OCI-M1 (cell line): ENCODE results near the gene QARS1.

Experiments
- DNase-seq: peaks from one replicate; lab custom pipeline; 2025; lab: John Stamatoyannopoulos, UW

QARS1 gene

DNA sequence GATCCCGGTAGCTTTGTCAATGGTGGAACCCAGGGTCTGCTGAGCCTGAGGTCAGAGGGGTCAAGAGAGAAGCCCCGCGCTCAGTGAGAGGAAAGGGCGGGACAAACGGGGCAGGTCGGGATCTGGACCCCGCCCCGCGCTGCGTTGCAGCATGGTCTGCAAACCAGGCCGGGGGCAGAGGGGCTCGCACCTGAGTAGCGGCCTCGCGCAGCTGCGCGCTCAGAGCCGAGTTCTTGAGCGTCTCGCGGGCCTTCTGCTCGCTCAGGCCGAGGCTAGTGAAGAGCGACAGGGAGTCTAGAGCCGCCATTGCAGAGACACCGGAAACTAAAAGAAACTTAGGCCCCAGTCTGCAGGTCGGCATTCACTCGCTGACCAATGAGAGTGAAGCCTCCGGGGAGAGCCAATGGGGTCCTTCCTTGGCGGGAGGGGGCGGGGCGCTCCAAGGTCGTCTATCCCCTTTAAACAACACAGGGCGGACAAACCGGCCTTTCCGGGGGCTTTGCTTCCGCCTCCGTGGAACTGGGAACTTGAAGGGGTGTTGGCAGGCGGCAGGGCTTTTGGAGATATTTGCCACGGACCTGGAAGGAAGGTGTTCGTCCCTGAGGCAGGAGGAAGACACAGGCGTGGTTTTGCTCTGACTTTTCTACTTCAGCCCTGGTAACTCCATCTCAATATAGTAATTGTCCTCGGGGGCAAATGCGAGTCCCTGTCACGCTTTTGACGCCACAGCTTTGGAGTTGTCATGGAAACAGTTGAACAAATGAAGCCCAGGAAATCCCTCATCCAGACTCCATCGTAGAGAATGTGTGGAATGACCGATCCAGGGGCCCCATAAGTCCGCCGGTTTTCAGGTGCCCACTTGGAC is at the start of gene QARS1:
Gene QARS1, minus strand, starts transcription at position 331 of the 865 bp plus-strand sequence. Its CDS starts 24 bp downstream, at position 307.
- DNase-seq: peak; percentile 90

DNA sequence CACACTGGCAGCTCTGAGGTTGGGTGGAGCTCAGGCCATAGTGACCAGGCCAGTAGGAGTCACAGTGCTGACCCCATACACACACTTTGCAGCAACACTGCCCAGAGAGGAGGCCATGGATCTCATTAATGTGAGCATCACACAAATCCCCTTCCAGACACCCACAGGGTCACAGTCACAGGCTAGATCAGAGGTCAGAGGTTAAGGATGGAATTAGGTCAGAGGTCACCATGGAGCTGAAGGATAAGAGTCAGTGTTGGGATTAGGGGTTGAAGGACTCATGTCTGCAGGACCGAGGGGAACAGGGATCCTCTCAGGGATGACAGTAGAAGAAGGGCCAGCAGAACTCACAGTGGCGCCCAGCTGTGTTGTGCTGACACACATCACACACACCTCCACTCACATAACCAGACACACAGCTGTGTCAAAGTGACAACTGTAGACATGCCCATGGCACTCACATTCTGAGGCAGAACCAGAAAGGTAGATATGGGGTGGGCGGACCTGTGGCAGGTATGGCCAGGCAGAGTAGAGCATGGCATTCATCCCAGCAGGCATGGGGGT is 48.9 kb upstream of the QARS1 start:
- no peak for DNase-seq

DNA sequence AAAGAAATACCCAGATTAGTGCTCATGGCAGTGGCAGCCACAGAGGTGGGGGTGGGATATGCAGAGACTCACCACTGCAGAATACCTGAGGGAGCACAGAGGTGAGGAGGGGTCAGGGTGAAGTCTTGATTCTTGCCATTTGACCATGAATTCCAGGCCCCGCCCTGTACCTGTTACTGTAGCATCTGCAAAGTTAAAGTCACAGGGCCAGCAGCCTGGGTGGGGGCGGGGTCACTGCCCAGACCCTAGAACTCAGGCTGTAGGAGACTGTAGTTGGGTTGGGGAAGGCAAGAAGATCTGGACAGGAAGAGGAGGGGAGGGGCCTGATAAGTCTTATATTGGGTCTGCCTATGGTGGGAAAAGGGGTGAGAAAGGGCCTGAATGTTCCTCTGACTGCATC is 47.1 kb upstream of the QARS1 start:
- no peak for DNase-seq

DNA sequence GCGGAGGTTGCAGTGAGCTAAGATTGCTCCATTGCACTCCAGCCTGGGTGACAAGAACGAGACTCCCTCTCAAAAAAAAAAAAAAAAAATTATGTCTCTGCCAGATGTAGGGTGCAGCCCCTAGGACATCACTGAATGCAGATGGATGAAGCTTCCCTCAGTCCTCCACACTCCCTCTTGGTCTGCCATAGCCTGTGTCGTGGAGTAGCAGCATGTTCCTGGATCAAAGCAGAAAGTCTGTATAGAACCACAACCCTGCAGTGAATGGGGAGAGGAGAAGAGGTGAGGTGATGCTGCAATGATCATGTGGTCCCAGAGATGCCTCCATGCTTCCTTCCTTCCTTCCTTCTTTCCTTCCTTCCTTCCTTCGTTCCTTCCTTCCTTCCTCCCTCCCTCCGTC is 43.6 kb upstream of the QARS1 start:
- no peak for DNase-seq

DNA sequence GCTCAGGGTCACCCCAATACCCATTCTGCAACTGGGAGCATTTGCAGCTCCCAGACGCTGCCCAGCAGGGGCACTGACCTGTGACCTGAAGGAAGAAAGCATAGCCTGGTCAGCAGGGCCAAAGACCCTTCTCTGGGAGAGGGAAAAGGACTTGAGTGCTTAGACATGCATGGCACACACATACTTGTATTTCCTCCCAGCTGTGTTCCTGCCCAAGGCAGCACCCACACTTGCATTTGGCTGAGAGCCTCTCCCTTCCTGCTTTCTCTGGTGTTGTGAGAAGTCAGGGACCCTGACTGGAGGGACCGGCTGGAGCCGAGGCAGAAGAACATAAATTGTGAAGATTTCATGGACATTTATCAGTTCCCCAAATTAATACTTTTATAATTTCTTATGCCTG is 35.5 kb upstream of the QARS1 start:
- DNase-seq: no peak

DNA sequence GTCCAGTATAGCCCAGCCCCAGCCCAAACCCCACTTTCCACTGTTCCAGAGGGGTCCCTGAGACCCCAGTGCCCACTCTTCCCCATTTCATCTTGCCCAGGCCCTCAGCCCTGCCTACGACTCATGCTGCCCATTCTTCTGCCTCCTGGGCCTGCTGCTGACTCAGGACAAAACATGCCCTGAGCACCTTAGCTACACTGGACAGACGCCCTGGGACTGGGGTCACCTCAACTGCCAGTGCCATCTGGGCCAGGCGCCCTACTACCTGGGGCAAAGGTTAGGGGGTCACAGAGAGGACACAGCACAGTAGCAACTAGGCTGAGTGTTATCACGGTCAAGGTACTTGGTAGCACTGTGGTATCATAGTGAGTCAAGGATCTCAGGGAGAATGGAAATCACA is 30.9 kb upstream of the QARS1 start:
- DNase-seq: no peak

DNA sequence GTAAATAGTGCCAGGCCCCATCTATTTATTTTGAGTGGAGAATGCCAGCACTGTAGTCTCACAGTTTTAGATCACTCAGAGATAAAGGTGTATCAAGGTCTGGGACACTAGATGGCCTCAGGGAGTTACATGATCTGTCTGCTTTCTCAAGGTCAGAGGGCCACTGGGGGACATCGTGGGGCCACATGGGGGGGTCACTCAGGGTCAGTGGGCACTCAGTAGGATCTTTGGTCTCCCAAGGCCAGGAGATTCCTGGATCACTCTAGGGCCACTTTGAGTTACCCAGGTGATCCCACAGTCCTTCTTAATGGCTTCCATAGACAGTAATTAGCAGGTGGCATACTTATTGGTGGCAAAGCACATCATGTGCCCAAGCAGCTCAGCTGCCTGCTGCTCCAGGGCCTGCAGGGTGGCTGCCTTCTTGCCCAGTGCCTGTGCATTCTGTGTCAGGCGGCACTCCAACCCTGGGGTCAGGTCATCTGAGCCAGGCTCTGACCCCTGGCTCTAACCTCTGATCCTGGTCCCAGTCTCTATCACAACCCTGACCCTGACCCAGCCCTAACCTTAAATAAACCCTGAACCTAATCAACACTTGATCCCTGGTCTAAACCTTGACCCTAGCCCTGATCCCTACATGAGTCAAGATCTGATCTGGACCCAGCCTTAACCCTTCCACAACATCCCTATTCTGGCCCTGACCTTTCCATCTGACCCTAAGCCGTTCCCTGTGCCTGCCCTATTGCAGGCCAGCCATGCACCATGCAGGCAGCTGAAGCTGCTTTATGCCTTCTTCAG is 30.1 kb upstream of the QARS1 start:
- no peak for DNase-seq

DNA sequence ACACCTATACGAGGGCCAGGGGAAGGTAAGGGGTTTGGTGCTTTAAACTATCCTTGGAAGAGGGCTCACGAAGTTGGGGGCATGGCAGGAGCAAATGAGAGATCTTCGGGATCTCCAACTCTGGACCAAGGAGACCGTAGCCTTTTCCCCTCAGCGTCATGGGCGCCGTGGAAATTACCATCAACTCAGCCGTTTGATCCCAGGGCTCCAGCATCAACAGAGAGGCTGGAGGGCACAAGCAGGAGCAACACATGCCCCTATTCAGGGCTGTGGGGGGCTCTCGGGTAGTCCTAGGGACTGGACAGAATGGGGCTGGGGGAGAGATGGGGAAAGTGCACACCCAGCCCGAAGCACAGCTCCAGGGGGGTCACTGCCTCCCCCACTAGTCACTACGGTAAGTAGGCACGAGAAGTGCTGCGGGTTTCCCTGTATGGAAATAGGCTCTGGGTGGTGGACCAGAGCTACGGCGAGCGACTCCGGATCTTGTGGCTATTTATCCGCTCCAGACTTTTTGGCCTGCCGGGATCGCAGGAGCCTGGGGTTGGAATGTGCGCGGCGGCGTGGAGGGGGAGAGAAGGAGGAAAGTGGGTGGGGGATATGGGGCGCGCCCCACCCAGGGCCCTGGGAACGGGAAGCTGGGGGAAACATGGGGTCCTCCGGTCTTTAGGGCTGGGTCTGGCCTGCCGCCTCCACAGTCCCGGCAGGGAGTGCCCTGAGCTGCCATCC is 28.8 kb upstream of the QARS1 start:
- peak; percentile 49 for DNase-seq

DNA sequence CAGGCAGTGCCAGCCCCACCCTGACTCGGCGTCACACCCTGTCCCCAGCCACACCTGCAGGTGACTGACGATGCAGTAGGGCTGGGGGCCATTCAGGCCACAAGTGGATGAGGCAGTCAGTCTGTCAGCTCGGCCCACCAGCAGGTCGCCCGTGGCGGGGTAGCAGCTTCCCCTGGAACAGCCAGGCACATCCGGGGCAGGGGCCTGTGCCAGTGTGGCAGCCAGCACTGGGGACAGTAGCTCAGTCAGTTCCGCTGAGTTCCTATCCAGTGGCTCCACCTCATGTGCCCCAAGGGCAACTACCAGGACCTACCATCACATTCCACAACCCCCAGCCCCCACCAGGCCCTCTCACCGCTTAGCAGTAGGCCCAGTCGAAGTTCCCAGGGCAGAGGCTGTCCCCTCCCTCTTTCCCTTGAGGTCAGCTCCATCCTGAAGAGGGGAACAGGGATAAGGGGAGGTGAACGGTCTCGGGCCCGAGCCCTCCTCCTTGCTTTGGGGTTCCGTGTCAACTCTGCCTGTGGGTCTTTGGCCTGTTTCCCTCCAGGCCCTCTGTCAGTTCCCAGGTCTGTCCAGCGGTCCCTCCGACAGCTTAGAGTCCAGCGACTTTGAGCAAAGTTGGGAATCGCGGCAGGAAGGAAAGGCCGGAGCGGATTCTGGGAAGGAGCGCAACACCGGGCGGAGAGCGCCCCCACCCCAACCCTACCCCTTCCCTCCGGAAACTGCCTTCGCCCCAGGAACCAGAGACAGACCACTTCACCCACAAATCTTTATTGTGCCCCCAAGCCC is 28.1 kb upstream of the QARS1 start, which contains the start of gene LAMB2:
Gene LAMB2, minus strand, starts transcription at position 614 of the 789 bp plus-strand sequence. Its CDS starts 183 bp downstream, at position 431.
- DNase-seq: peak; percentile 10

DNA sequence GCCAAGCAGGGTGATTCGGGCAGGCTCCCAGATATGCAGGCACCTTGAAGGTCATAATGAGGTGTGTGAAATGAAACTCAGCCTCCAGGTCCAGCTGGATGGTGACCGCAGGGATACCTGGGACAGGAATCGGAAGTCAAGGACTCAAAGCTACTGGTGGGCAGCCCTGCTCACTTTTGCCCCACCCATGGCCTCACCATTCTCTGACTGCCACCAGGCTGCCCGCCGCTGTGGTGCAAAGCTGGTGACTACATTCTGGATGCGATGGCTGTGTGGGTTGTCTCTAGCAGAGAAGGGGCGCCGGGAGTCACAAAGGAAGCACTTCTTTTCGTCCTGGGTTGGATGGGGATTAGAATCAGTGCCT is 27.5 kb upstream of the QARS1 start:
- no peak for DNase-seq

DNA sequence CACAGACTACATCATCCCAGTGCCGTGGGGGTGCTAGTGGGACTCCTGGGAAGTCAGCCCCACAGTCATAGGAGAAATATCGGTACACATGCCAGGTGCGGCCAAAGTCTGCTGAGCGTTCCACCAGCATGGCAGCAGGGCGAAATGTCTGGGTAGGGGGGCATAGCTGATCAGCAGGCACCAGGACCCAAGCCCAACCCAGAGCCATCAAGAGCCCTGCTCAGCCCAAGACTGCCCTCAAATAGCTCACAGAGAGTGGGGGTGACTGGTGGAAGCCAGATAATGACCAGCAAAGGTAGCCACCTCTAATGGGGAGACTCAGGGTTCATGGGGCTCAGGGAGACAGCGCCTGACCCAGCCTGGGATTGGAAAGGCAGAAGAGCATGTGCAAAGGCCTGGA is 27.0 kb upstream of the QARS1 start:
- no peak for DNase-seq

DNA sequence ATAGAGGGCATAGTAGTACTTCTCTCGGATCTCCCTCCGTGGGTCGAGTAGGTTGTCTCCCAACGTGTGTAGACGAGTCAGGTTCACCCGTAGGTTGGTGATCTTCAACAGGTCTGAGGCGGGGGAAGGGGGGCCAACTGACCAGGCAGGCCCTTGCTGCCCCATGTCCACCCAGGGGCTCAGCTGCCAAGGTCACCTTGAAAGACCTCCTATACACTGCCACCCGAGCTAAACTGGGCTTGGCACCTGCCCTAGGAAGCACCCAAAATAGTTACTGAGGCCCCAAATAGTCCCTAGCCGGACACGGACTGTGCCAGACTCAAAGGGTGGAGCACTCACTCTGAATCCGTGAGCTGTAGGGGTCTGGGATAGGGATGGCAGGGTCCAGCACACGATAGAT is 26.5 kb upstream of the QARS1 start:
- no peak for DNase-seq

DNA sequence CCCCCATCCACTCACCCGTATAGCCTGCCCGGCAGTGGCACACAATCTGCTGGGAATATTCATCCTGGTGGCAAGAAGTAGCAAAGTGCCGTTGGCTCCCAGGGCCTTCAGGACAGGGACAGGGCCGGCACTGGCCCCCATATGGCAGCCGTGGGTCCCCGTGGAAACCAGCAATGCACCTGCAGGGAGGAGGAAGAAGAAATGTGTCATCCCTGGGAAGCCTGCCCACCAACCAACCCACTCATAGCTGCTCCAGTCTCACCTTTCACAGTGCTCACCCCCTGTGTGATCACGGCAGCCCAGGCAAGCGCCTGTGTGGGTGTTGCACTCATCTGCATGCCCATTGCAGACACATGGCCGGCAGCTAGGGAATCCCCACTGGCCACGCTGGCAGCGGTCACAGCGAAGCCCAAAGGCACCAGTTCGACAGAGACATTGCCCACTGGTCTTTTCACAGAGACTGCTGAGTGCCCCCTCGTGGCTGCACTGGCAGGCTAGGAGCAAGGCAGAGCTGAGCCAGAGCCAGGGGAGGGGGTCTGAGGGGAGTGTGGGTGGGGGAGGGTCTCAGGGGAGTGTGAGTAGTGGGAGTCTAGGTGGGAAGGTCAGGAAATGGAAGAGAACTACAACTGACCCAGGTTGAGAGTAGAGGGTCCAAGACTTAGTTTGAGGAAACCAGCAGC is 20.6 kb upstream of the QARS1 start:
- DNase-seq: no peak

DNA sequence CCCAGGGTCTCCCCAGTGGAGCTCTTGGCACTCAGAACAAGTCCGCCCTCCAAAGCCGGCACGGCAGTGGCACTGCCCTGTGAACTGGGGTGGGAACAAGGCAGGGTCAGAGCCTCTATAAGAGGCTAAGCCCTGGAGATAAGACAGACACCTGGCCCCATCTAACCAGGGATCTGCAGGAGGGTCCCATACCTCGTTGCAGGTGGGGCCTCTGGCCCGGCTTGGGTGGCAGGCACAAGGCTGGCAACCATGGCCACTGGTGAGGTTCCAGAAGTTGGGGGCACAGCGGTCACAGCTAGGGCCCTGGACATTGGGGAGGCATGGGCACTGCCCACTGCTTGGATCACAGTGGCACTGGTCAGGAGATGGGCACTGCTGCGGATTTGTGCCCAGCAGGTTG is 19.6 kb upstream of the QARS1 start:
- no peak for DNase-seq

DNA sequence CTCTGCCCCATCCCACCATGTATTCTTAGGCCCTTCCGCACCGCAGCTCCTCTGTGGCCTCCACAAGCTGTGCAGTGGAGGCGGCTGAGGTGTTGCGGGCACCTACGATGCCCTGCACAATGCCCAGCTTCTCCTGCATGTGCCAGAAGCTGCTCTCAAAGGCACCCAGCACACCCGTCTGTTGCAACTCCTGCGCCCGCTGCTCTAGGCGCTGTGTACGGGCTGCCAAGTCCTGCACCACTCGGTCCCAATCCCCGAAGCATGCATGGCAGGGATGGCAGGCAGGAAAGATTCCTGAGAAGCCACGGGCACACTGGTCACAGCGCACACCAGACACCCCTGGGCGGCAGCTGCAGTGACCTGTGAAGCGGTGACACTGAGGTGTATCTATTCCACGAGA is 19.1 kb upstream of the QARS1 start:
- no peak for DNase-seq

DNA sequence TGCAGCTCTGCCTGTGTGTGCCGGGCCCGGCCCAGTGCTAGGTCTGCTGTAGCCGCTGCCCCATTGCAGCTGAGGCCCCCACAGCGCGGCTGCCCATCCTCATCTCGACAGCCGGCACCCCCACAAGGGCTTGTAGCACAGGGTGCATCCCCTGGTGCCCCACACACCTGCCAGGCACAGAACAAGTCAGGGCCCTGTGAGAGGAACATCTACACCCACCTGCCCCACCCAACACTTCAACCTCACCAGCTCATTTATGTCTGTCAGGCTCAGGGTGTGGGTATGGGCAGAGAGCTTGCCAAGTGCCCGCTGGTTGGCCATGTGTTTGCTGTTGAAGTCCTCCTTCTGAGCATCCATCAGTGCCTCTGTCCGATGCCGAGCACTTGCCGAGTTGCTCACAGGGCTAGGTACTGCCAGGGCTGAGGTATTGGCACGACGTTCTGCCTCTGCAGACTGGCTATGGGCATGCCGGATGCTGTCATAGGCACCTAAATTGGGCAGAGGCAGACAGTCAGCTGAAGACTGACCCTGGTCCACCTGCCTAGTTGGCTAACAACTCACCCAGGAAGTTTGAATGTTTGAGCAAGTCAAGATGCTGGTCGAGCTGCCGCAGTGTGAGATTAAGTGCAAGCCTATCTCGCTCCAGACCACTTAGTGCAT is 18.5 kb upstream of the QARS1 start:
- DNase-seq: no peak

DNA sequence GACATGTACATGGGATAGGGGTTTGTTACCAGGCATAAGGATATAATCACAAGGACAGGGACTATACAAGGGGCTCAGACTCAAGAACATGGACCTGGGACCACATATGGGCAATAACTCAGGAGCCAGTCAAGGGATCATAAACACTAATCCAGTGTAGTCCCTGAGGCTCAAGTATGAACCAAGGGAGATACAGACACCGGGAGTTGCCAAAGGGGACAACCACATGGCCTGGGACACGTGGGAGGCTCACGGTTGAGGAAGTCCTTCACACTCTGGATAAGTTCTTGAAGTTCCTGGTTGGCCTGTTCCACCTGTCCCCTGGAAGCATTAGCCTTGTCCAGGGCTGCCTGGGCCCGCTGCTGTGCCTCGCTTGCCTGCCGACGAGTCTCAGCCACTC is 17.9 kb upstream of the QARS1 start:
- DNase-seq: no peak

DNA sequence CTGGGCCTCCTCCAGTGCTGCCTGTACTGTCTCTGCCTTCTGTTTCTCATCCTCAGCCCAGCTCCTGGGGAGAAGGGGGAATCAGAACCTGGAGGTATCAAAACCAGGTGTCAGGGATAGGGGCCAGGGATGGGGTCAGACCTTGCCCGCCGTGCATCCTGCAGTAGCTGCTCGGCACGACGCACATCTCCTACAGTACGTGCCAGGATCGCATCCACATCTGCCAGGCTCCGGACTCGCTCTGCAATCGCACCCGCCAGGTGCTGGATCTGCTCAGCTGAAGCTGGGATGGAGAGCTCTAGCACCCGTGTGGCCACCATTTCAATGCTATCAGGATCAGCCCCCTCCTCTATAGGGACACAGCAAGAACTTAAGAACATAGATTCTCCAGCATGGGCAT is 17.5 kb upstream of the QARS1 start:
- no peak for DNase-seq

DNA sequence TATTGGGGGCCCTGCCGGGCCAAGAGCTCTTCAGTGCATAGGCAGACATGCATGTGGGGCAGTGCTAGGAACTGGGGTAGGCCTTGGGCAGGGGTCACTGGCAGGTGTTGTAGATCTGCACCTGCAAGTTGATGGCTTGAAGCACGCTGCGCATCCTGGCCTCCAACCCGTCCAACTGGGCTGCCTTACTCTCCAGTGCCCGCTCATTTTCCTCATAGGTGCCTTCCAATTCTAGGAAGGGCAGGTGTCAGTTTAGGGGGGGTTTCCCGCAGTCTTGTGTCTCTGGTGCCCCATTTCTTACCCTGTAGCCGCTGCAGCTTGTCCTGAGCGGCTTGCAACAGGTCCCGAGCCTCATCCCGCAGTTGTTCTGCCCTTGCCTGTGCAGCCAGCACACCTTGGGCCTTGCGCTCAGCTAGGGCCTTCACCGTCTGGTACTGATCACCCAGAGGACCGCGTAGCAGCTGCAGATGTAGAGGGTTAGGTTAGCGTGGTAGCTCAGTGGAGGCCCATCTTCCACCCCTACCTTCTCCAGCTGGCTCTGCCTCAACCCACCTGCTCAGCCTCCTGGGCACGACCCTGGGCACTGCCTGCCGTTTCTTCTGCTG is 16.7 kb upstream of the QARS1 start:
- DNase-seq: no peak
